ENCODE measurements around the gene FAM221B.

The FAM221B gene

DNA sequence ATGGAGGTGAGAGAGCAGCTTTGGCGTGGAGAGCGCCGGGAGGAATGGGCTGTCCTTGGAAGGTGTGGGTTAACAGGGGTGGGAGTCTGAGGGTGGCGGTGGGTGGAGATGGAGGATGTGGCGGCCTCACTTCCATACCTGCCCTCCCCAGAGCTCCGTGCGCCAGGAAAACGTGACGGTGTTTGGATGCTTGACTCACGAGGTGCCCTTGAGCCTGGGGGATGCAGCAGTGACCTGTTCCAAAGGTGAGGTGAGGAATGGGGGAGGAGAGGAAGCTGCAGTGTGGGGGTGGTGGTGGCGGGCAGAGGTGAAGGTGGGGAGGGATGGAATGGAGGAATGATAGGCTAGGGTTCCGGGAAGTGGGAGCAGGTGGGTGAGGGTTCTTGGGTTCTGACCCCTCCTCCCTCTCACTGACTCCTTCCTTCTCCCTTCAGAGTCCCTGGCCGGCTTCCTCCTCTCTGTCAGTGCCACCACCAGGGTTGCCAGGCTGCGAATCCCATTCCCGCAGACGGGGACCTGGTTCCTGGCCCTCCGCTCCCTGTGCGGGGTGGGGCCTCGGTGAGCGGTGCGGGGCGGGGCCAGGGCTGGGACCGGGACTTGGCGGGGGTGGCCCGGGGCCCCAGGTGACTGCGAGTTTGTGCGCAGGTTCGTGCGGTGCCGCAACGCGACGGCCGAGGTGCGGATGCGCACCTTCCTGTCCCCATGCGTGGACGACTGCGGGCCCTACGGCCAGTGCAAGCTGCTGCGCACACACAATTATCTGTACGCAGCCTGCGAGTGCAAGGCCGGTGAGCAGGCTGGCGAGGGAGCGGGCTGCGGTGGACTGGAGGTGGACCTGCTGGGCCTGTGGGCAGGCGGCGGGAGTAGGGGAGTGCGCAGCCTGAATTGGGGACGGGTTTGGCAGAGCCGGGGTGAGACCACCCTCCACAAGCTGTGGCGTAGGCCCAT lies 17.6 kb upstream of the FAM221B start:
- no peak for DNase-seq

DNA sequence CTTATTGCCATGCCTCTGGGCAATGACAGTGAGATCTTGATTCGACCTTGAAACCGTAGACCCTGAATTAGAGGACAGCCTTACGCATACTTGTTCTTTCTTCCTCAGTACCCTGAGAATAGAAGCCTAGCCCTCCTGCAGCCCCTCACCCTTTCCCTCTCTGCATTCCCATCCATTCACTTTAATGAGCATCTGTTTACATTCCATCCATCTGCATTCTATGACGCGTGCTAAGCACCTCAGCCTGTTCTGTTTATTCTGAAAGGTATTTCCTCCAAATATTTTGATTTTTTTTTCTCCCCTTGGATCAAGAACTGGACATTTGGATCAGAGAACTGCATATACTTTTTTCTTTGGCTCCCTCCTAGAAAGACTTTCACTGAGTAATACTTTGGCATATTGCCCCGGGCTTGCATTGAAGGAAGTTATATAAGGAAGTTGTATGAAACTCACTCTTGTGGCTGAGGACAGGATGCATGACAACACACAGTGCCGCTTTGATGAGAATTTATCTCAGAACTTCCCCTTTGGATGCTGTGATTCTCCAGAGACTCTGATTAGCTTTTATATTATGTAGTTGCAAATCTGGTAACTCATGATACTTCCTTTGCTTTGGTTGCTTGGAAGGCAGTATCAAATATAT lies 16.2 kb upstream of the FAM221B start:
- DNase-seq = no peak

- DNase-seq = no peak
Observed at GRCh38 chr9:35842795-35843194, 14.3 kb upstream of the FAM221B start.

DNA sequence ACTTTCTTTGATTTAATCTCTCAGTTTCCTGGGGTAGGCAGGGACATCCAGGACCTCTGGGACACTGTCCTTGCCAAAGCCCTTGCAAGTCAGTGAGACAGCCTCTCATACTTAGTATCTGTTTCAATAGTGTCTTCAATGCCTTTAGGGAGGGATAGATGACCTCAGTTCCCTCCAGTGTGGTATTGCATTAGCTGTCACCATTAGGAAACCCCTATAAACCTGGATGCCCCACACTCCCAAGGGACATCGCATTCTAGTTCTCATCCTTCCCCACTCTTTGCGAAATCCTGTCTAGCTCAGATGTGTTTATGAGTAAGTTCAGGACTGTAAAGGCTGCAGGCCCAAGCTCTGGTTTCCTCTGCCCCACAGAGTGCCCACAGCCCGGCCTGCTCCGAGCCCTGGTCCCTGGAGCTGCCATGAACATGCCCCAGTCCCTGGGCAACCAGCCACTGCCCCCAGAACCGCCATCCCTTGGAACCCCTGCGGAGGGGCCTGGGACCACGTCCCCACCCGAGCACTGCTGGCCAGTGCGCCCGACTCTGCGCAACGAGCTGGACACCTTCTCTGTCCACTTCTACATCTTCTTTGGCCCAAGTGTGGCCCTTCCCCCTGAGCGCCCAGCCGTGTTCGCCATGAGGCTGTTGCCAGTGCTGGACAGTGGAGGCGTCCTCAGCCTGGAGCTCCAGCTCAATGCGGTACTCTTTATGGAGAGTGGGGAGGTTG lies 13.7 kb upstream of the FAM221B start:
- DNase-seq = no peak

- no peak for DNase-seq
Observed at GRCh38 chr9:35841645-35841900, 13.0 kb upstream of the FAM221B start.

- DNase-seq = no peak
Observed at GRCh38 chr9:35840881-35841644, 12.5 kb upstream of the FAM221B start.

GRCh38 chr9:35839926-35840325 lies 11.4 kb upstream of the FAM221B start:
- DNase-seq = no peak

- DNase-seq = no peak
Observed at GRCh38 chr9:35836595-35836994, 8.1 kb upstream of the FAM221B start.

- no peak for DNase-seq
Observed at GRCh38 chr9:35835766-35836165, 7.2 kb upstream of the FAM221B start.

DNA sequence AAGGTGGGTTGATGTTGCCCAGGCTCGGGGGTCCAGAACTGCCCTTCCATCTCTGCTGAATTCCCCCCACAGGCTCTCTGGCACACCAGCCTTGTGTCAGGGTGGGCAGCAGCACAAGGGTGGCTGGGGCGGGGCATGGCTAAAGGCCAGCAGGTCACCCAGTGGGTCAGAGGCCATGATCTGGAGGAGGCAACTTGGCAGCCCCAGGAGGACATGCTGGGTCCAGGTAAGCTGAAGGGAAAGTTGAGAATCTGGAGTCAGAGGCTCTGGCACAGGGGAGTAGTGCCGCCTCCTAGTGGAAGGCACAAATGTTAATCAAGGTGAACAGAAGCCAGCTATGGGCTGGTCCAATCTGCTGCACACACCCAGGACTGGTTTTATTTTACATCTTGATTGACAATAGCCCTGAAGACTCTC lies 6.7 kb upstream of the FAM221B start:
- DNase-seq = no peak

DNA sequence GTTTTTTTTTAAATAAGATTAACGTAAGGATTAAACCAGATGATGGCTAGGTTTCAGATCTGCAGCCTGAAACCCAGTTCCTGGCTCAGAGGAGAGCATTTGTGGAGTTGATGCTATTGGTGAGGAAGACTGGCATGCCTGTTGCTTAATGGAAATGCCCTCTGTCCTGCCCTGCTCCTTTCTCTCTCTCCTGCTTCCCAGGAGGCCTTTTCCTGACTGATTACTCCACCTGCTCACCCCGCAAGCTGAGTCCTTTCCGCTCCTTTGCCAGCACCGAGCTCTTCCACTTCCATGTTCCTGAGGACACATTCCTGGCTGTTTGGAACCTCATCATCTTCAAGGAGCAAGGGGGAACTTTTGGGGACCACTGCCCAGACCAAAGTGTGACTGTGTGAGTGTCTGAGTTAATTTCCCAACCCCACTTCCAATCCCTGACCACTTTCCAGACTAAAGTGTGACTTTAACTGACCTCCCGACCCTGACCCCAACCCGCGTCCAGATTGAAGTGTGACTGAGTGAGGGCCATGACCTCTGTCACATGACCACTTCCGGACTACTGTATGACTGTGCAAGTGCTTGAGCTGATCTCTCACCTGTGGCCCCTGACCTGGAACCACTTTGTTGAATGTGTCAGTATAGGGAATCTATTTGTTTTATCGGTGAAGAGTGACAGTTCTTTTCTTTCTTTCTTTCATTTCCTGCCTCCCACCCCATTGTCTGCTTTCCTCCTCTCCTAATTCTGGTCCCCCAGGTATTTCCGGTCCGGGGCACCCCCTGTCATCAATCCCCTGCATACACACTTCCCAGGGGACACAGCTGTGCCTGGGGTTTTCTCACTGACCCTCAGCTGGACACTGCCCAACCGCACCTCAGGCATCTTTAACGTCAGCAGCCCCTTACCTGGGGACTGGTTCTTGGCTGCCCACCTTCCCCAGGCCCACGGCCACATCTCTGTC lies 6.0 kb upstream of the FAM221B start:
- DNase-seq = no peak

DNA sequence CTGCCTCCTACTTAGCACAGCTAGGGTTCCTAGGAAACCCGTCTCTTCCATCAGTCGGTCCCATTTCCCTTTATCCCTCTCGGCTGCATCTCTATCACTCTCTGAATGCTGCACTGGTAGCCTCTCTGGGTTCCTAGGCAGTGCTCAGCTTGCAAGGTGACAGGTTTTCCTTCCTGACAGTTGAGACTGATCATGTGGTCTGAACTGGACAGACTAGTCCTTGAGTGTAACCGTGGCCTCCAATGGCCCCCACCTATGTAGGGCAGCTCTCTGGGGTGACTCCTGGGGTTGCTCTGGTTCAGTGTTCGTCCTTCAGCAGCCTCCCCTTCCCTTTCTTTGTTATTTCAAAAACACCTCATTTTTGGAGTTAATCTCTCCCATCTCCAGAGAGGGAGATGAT lies 4.3 kb upstream of the FAM221B start:
- DNase-seq = no peak

DNA sequence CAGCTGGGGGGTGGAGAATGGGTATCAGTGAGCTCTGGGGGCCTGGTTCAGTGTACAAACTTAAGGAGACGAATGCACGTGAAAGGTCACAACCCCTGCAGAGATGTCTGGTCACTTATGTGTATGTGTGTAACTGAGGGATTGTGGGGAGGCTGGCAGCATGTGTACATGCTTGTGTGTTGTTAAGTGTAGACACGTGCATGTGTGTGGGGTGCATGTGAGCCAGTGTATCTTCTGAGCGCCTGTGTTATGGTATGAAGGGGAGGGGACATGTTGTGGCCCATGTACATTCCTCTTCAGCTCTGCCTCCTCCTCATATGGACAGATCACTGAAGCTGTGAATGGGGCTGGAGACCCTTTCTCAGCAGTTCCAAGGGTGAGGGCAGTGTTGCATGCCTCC lies 2.5 kb upstream of the FAM221B start:
- DNase-seq = no peak

GRCh38 chr9:35829764-35830096 lies 1.2 kb upstream of the FAM221B start:
- DNase-seq = no peak

DNA sequence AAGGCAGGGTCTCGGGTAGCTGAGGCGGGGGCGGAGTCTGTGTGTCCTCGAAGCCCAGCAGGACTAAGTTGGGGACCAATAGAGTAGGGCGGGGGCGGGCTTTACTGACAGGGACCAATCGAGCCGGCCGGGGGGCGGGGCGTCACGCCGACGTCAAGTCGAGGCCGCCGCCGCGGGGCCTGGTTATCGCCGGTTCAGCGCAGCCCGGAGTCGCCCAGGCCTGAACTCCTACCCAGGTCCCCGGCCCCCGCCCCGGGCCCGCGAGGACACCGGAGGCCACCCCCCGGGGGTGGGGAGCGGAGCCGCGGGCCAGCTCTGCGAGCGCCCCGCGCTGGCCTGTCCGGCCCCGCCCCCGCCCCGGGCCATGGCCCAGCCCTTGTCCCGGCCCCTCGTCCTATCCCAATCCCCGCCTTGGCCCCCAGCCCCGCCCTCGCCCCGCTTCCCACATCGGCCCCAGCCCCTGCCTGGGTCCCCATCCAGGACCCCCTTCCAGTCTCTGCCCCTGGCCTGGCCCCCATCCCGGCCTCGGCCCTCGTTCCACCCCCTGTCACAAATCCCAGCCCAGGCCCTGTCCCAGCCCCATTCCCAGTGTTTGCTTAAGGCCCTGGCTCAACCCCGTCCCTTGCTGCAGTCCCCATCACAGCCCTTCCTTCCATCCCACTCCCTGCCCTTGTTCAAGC lies 692 bp upstream of the FAM221B start, which contains the start of gene TMEM8B:
Gene TMEM8B (plus strand): TSS at position 145 of the 680 bp plus-strand sequence. CDS start 220 bp downstream, at position 365.
- DNase-seq = peak; percentile 90 to 94

- no peak for DNase-seq
Observed at GRCh38 chr9:35827486-35827885, 1.0 kb downstream of the FAM221B start.

- no peak for DNase-seq
Observed at GRCh38 chr9:35826071-35826701, 2.3 kb downstream of the FAM221B start.

DNA sequence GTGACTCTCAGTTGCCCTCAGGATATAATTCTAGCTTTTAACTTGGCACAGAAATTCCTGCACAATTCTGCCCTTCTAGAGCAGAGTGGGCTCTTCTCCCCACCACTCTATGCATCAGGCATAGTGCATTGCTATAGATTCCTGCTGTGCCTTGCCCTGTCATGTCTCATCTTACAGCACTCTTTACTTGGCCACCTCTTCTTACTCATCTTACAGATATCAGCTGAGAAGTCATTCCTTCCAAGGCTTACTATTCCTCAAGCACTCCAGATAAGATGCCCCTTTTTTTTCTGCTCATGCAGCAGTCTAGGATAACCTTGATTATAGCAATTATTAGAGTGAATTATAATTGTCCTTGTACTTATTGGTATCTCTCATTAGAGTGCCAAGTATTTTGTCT lies 5.6 kb downstream of the FAM221B start:
- DNase-seq = no peak

GRCh38 chr9:35820076-35820475 lies 8.5 kb downstream of the FAM221B start:
- DNase-seq = no peak

- no peak for DNase-seq
Observed at GRCh38 chr9:35818341-35818740, 10.2 kb downstream of the FAM221B start.

DNA sequence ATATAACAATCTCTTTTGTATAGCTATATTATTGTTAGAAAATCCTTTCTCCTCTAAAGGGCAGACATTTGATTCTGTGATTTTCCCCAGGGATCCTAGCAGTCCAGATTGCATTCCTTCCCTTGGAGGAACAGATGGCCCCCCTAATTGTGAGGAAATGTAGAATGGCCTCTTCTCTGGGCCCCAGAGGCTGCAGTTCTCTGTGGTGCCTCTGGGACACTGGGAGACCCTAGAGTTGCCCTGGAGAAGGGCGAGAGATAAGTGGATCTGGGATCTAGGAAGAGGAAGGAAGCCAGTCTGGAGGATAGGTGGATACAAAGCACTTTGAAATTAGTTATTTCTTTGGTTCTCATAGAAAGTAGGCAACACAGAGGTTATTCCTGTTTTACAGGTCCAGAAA lies 11.8 kb downstream of the FAM221B start:
- DNase-seq = no peak

Data from stimulated activated CD4-positive, alpha-beta T cell treated with anti-CD3 and anti-CD28 coated beads, Interleukin-2, amount 100 ng/mL, for 48 hours (primary cell).